GM12878 (cell line): Measurements from ENCODE around the gene SEMA7A. TPM values are rescaled to one million over a fixed set of nuclear protein-coding genes. Genes with fewer than 3 reads are reported as not detected.

Experiments used
- ATAC-seq: fragments of 200-7000 bp; cut with Tn5 transposase; 3 replicates; pipeline ENCODE4 v1.9.1; 2020; ENCODE audit warnings: mild to moderate bottlenecking, moderate library complexity
- BruUV-seq: library from RNA; stranded (reverse); fragments of 400-500 nt; replicated peaks from 2 replicates; lab custom pipeline; 2021; lab: Mats Ljungman, UMichigan
- CTCF ChIA-PET: fragments of 300-600 bp; sonication (Branson Sonifier 250); formaldehyde crosslinking; extraction: SDS; loops from one replicate; lab custom pipeline; 2021; ENCODE audit warnings: inconsistent platforms; lab: Yijun Ruan, JAX
- POLR2A ChIA-PET: fragments of 350-600 bp; formaldehyde crosslinking; extraction: SDS; loops from one replicate; lab custom pipeline; 2021; ENCODE audit warnings: inconsistent platforms; lab: Charles Lee
- RAD21 ChIA-PET: fragments of 300-600 bp; sonication (Branson Sonifier 250); formaldehyde crosslinking; loops from one replicate; lab custom pipeline; 2023; ENCODE audit warnings: antibody characterized with exemption; ENCODE audit not compliant: unreplicated experiment; lab: Charles Lee
- SMC1A ChIA-PET: fragments of 300-600 bp; sonication (Branson Sonifier 250); formaldehyde crosslinking; loops from one replicate; lab custom pipeline; 2023; ENCODE audit not compliant: unreplicated experiment, uncharacterized antibody; lab: Charles Lee
- DNase-seq: peaks from one replicate; pipeline ENCODE4 v3.0.0-alpha.2; 2011; ENCODE audit warnings: low read depth, low spot score
- FAIRE-seq: peaks from 3 replicates; lab custom pipeline; 2011; peaks lifted over from hg19 to GRCh38; lab: Jason Lieb, UNC
- H2AFZ ChIP-seq: 2 replicates; pipeline ENCODE4 v1.6.0; 2011; ENCODE audit warnings: low read depth, low read length, control low read depth; ENCODE audit not compliant: control insufficient read depth
- H3K27ac ChIP-seq: 2 replicates; pipeline ENCODE4 v1.5.1; 2011; ENCODE audit warnings: control low read depth; ENCODE audit not compliant: control insufficient read depth, insufficient read depth
- H3K27me3 ChIP-seq, 2 experiments: replicated peaks in 1 of 2; 2 replicates each; pipeline versions ENCODE4 v1.6.0 to v1.6.1; 2011; ENCODE audit warnings: low read length in 1 of 2; ENCODE audit not compliant: control insufficient read depth in 2 of 2, insufficient read depth in 2 of 2
- H3K36me3 ChIP-seq, 2 experiments: 2 replicates each; pipeline ENCODE4 v1.5.1; 2011; ENCODE audit warnings: low read length in 1 of 2; ENCODE audit not compliant: control insufficient read depth in 2 of 2, insufficient read depth in 2 of 2
- H3K4me1 ChIP-seq: 2 replicates; pipeline ENCODE4 v1.6.1; 2011; ENCODE audit warnings: mild to moderate bottlenecking, low read length, moderate library complexity, mixed read lengths; ENCODE audit not compliant: control insufficient read depth, insufficient read depth
- H3K4me2 ChIP-seq: 2 replicates; pipeline ENCODE4 v1.6.0; 2011; ENCODE audit warnings: control low read depth; ENCODE audit not compliant: control insufficient read depth, insufficient read depth
- H3K4me3 ChIP-seq: fragments of 200-600 bp; sonication (generic); 2 replicates; pipeline ENCODE4 v1.5.1; 2016
- H3K79me2 ChIP-seq: 2 replicates; pipeline ENCODE4 v1.6.0; 2011; ENCODE audit warnings: low read length; ENCODE audit not compliant: control insufficient read depth, insufficient read depth
- H3K9ac ChIP-seq: 2 replicates; pipeline ENCODE4 v1.8.0; 2011; ENCODE audit warnings: low read length, control low read depth, mixed read lengths; ENCODE audit not compliant: control insufficient read depth, insufficient read depth
- H3K9me3 ChIP-seq: replicated peaks from 3 replicates; pipeline ENCODE4 v1.5.1; 2011; ENCODE audit warnings: mild to moderate bottlenecking, low read length; ENCODE audit not compliant: control insufficient read depth, insufficient read depth
- H4K20me1 ChIP-seq: 2 replicates; pipeline ENCODE4 v1.6.0; 2011; ENCODE audit not compliant: control insufficient read depth, insufficient read depth
- EZH2 ChIP-seq: IDR thresholded peaks from 2 replicates; pipeline ENCODE4 v1.6.1; 2012; ENCODE audit warnings: low read depth, mild to moderate bottlenecking, control low read depth, inconsistent platforms, low read length, borderline replicate concordance; ENCODE audit not compliant: control insufficient read depth
- HDGF ChIP-seq: fragments of 450-650 bp; IDR thresholded peaks from 2 replicates; pipeline ENCODE4 v1.6.1; 2016; ENCODE audit warnings: antibody characterized with exemption
- IKZF1 ChIP-seq: fragments of 450-650 bp; conservative IDR thresholded peaks from 2 replicates; pipeline ENCODE4 v1.6.1; 2017; ENCODE audit warnings: antibody characterized with exemption, mild to moderate bottlenecking
- MEF2A ChIP-seq: IDR thresholded peaks from 2 replicates; pipeline ENCODE4 v1.6.1; 2011; ENCODE audit warnings: low read depth, mild to moderate bottlenecking, low read length, moderate library complexity; ENCODE audit not compliant: insufficient read depth
- MTA2 ChIP-seq: fragments of 450-650 bp; IDR thresholded peaks from 2 replicates; pipeline ENCODE4 v1.6.1; 2016; ENCODE audit warnings: low read depth, mild to moderate bottlenecking, moderate library complexity
- PAX5 ChIP-seq: IDR thresholded peaks from 2 replicates; pipeline ENCODE4 v1.6.1; 2011; ENCODE audit warnings: low read depth, low read length, borderline replicate concordance
- POLR2A ChIP-seq: IDR thresholded peaks from 2 replicates; pipeline ENCODE4 v1.6.1; 2011; ENCODE audit warnings: low read depth, mild to moderate bottlenecking, low read length
- RFX5 ChIP-seq: IDR thresholded peaks from 2 replicates; pipeline ENCODE4 v1.6.1; 2011; ENCODE audit warnings: low read depth, low read length, improper control_type of control experiment
- SP1 ChIP-seq: IDR thresholded peaks from one replicate; pipeline ENCODE4 v1.6.1; 2011; ENCODE audit warnings: low read depth, low read length
- TCF3 ChIP-seq: IDR thresholded peaks from 2 replicates; pipeline ENCODE4 v1.6.1; 2012; ENCODE audit warnings: low read depth, mild to moderate bottlenecking, low read length, borderline replicate concordance; ENCODE audit not compliant: insufficient read depth
- YY1 ChIP-seq: IDR thresholded peaks from 2 replicates; pipeline ENCODE4 v1.6.1; 2011; ENCODE audit warnings: low read depth, mild to moderate bottlenecking, low read length
- WGBS: methylation state at CpG from one replicate; pipeline ENCODE4 v1.1.6; 2016; ENCODE audit warnings: low lambda C conversion rate; ENCODE audit not compliant: insufficient replicate concordance, insufficient coverage; ENCODE audit errors: missing lambda C conversion rate; 5-methylcytosine and 5-hydroxymethylcytosine counted together
- in situ Hi-C: fragments of 300-500 bp; cut with MboI; formaldehyde crosslinking; loops from 9 replicates; pipeline ENCODE4 v1.14.3; 2018; ENCODE audit warnings: mixed read lengths
- intact Hi-C: fragments of 100-400 bp; cut with micrococcal nuclease; formaldehyde crosslinking; loops from one replicate; pipeline ENCODE4 v1.14.2; 2022; ENCODE audit not compliant: unreplicated experiment
- polyA plus RNA-seq, 11 experiments: library from polyadenylated mRNA; depleted of rRNA in 4 of 11; unstranded in 6 of 11; stranded (reverse) in 5 of 11; fragments of >200 nt; fragmentation: Nextera tagmentation in 4 of 11; fragmentation: Illumina TruSeq in 1 of 11; extraction: Ambion mirVana in 4 of 11; extraction: Trizol in 1 of 11; gene quantifications; 1 replicate in 1 of 11; 2 replicates in 10 of 11; pipeline versions ENCODE4 v1.2.1 to v1.2.3, GENCODE V29; 2011 to 2016; ENCODE audit warnings: inconsistent platforms in 2 of 11, missing spikeins in 2 of 11, low read depth in 1 of 11
- total RNA-seq, 4 experiments: library from RNA; depleted of rRNA in 3 of 4; stranded (reverse); fragments of >200 nt in 3 of 4; fragmentation: Illumina TruSeq in 1 of 4; extraction: Trizol in 1 of 4; gene quantifications; 2 replicates each; pipeline versions ENCODE4 v1.2.1 to v1.2.3, GENCODE V29; 2013 to 2021
- TF ChIP-seq, protein P1 (sequence below): IDR thresholded peaks from 2 replicates; pipeline ENCODE4 v1.6.1; 2012; ENCODE audit warnings: low read depth, low read length, improper control_type of control experiment
- TF ChIP-seq, protein P2 (sequence below): IDR thresholded peaks from 2 replicates; pipeline ENCODE4 v1.6.1; 2011; ENCODE audit warnings: borderline replicate concordance, low read depth, mild to moderate bottlenecking, moderate library complexity, mixed read lengths, low read length; ENCODE audit not compliant: insufficient read depth; ENCODE audit errors: extremely low read length
- TF ChIP-seq, protein P3 (sequence below): fragments of 450-650 bp; conservative IDR thresholded peaks from 2 replicates; pipeline ENCODE4 v1.6.1; 2017; ENCODE audit warnings: mild to moderate bottlenecking, moderate library complexity
- TF ChIP-seq, protein P4 (sequence below): fragments of 450-650 bp; IDR thresholded peaks from 2 replicates; pipeline ENCODE4 v1.6.1; 2017; ENCODE audit warnings: borderline replicate concordance

The SEMA7A gene
- total and polyA plus RNA-seq, 10 of the 15 experiments (the other 5 are each of a cell fraction or from before 2014, with no cell fraction given), result 0.08 to 112 (median 53.5) TPM

DNA sequence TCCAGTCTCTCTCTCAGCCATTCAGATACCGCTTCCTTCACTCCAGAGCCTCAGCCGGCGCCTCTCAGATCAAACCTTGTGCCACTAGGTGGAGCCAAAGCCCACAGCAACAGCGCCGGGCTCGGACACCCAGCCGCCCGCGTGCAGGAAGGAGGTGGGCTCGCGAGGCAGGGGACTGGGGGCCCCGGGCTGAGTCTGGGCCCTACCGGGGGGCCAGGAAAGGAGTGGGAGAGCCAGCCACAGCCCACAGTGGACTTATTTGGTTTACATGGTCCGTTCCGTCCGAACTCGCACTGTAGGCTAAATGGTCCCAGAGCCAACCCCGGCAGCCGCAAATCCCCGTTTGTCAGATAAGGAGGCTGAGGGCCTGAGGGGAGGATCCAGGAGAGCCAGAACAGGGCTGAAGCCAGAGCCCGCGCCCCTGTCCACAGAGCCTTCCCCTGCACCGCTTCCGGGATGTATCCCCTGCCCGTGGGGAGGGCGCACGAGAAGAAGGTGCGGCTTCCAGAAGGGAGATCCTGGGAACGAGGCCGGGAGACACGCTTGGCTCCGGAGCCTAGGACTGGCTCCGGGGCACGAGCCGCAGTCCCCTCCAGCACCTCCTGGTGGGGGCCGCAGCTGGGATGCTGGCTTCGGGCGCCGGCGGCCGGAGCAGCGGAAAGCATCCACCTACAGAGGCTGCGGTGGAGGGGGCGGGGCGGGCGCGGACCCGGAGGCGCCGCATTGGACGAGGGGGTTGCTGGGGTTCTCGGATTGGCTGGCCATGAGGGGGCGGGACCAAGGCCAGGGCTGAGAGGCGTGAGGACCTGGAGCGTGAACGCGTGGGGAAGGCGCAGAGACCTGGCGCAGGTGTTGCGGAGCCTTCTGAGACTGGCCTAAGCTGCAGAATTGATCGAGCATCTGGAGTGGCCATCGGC lies 59.8 kb downstream of the SEMA7A start:
- ChIA-PET RAD21 (interaction anchor here (0.7 to 3.2 kb wide), 11 partner anchors 10 to 395 kb away, joined by 3 to 18 read pairs (median 5); partner anchors contain the start of gene UBL7), SMC1A (interaction anchor here (0.8 to 21.3 kb wide), 12 partner anchors 8 to 395 kb away, joined by 3 to 544 read pairs (median 4); partner anchors contain the start of gene SEMA7A), POLR2A (interaction anchor here (0.6 to 1.7 kb wide), 8 partner anchors 10 to 257 kb away, joined by 3 to 6 read pairs (median 4); partner anchors contain the start of gene UBL7), CTCF (interaction anchor here (0.6 to 21.7 kb wide), 31 partner anchors 9 to 426 kb away, joined by 3 to 655 read pairs (median 4); partner anchors contain the start of gene SEMA7A)
- Histone ChIP-seq H3K4me2 (peak overlapping the region; percentile 82), H3K79me2 (no peaks in the 10 kb centered on the region; the same call in 1 of the 2 replicates), H3K27me3 (no peaks in the 10 kb centered on the region; a peak in 2 of 4 replicates), H3K9me3 (no peaks in the 10 kb centered on the region), H3K4me1 (peaks cover 32% of the 10 kb centered on the region), H2AFZ (peak overlapping the region; percentile 87), H3K9ac (peak overlapping the region; percentile 60), H4K20me1 (no peaks in the 10 kb centered on the region), H3K27ac (peak overlapping the region; percentile 49), H3K4me3 (peak overlapping the region; percentile 69), H3K36me3 (no peaks in the 10 kb centered on the region)
- no TSS peak for BruUV-seq
- DNase-seq (no peak), FAIRE-seq (peak; percentile 92), ATAC-seq (peak; percentile 97)
- WGBS, result 1% methylated on average over 55 of the region's 62 CpGs
- in situ Hi-C loops, result no loop called here
- intact Hi-C loops, result loop anchor here (1.0 to 2.0 kb wide), 3 partner anchors 167 to 258 kb away; partner anchors contain the start of gene ARID3B
- TF ChIP-seq, protein P1, sequence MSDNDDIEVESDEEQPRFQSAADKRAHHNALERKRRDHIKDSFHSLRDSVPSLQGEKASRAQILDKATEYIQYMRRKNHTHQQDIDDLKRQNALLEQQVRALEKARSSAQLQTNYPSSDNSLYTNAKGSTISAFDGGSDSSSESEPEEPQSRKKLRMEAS, result peak; percentile 54
- TF ChIP-seq YY1, result peak; percentile 73
- TF ChIP-seq, protein P2, sequence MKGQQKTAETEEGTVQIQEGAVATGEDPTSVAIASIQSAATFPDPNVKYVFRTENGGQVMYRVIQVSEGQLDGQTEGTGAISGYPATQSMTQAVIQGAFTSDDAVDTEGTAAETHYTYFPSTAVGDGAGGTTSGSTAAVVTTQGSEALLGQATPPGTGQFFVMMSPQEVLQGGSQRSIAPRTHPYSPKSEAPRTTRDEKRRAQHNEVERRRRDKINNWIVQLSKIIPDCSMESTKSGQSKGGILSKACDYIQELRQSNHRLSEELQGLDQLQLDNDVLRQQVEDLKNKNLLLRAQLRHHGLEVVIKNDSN, result no peak
- peak; percentile 95 for TF ChIP-seq RFX5
- TF ChIP-seq, protein P3, sequence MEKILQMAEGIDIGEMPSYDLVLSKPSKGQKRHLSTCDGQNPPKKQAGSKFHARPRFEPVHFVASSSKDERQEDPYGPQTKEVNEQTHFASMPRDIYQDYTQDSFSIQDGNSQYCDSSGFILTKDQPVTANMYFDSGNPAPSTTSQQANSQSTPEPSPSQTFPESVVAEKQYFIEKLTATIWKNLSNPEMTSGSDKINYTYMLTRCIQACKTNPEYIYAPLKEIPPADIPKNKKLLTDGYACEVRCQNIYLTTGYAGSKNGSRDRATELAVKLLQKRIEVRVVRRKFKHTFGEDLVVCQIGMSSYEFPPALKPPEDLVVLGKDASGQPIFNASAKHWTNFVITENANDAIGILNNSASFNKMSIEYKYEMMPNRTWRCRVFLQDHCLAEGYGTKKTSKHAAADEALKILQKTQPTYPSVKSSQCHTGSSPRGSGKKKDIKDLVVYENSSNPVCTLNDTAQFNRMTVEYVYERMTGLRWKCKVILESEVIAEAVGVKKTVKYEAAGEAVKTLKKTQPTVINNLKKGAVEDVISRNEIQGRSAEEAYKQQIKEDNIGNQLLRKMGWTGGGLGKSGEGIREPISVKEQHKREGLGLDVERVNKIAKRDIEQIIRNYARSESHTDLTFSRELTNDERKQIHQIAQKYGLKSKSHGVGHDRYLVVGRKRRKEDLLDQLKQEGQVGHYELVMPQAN, result peak; percentile 66
- peak; percentile 48 for TF ChIP-seq IKZF1
- TF ChIP-seq, protein P4, sequence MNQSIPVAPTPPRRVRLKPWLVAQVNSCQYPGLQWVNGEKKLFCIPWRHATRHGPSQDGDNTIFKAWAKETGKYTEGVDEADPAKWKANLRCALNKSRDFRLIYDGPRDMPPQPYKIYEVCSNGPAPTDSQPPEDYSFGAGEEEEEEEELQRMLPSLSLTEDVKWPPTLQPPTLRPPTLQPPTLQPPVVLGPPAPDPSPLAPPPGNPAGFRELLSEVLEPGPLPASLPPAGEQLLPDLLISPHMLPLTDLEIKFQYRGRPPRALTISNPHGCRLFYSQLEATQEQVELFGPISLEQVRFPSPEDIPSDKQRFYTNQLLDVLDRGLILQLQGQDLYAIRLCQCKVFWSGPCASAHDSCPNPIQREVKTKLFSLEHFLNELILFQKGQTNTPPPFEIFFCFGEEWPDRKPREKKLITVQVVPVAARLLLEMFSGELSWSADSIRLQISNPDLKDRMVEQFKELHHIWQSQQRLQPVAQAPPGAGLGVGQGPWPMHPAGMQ, result no peak
- 0 out of 2 replicates have a peak, but pooled peaks have one; percentile 34 for TF ChIP-seq MEF2A
- no peak for TF ChIP-seq EZH2
- TF ChIP-seq SP1, result peak; percentile 86
- TF ChIP-seq TCF3, result 0 out of 2 replicates have a peak, but pooled peaks have one; percentile 39
- TF ChIP-seq PAX5, result 0 out of 2 replicates have a peak, but pooled peaks have one; percentile 25
- TF ChIP-seq HDGF, result peak; percentile 25; the same call in 1 of the 2 replicates
- TF ChIP-seq POLR2A, result peak; percentile 56; the same call in 1 of the 2 replicates
- TF ChIP-seq MTA2, result no peak
